NCI-H2171 treated with DMSO at 0.1 percent for 48 hours (cell line): ENCODE measurements around the gene RAI1.

Experiments
- DNase-seq: peaks from one replicate; lab custom pipeline; 2025; lab: John Stamatoyannopoulos, UW

The RAI1 gene

GRCh38 chr17:17786998-17787397 is 105.7 kb downstream of the RAI1 start:
- no peak for DNase-seq

- no peak for DNase-seq
Measured at GRCh38 chr17:17787568-17787967, 106.3 kb downstream of the RAI1 start.

GRCh38 chr17:17788967-17789366 is 107.7 kb downstream of the RAI1 start:
- DNase-seq, result no peak

GRCh38 chr17:17789410-17789809 is 108.2 kb downstream of the RAI1 start:
- no peak for DNase-seq

- peak; percentile 48 for DNase-seq
Measured at GRCh38 chr17:17789828-17790636, 108.8 kb downstream of the RAI1 start.

DNA sequence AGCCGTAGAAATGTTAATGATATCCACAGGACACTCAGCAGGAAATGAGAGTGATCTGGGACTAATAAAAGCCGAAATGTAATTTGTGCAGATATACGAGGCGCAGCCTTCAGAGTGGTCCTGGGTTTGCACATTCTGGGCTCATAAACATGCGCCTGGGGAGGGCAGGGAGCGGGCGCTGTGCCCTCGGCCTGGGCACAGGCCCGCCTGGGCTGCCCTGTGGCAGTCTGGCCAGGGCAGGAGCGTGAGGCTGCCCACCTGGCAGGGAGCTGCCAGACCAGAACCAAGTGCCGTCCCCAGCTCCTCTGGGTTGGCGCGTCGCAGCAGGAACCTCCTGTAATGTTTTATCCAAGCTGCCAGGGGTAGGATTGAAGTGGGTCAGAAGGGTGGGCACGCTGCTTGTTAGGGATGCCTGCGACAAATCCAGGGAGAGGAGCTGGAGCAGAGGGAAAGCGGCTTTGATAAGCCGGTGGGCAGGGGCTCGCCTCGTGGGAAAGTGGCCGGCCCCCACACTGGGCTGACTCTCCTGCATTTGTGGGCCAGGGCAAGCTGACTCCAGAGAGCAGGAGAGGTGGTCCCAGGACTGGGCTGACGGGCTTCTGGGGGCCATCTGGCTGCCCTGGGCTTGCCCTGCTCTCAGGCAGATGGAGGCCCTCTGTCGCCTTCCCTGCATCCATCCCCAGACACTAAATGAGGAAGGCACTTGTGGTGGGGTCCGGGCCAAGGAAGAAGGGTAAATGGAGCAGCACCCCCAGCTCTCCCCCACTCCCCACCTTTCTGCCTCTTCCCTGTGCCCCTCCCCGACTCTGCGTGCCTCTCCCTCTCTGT is 109.6 kb downstream of the RAI1 start:
- DNase-seq, result peak; percentile 10

- peak; percentile 91 for DNase-seq
Measured at GRCh38 chr17:17792037-17792550, 110.8 kb downstream of the RAI1 start.

DNA sequence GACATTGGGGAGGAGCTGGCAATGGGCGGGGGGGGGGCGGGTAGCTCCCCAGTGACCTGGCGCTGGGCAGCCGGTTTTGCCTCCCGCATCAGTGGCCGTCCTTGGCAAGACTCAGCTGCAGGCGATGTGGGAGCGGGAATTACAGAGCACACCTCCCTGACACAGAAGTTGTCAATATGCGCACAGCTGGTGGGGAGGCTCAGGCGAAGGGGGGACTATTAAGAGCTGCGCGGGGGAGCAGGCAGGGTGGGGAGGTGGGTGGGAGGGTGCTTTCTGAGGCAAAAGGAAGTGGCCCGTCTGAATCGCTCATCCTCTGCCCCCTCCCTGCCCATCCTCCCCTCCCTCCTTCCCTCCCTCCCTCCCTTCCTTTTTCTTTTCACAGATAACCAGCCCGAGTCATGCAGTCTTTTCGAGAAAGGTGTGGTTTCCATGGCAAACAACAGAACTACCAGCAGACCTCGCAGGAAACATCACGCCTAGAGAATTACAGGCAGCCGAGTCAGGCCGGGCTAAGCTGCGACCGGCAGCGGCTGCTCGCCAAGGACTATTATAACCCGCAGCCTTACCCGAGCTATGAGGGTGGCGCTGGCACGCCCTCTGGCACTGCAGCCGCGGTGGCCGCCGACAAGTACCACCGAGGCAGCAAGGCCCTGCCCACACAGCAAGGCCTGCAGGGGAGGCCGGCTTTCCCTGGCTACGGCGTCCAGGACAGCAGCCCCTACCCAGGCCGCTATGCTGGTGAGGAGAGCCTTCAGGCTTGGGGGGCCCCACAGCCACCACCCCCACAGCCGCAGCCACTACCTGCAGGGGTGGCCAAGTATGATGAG is 111.5 kb downstream of the RAI1 start:
- peak; percentile 88 for DNase-seq

DNA sequence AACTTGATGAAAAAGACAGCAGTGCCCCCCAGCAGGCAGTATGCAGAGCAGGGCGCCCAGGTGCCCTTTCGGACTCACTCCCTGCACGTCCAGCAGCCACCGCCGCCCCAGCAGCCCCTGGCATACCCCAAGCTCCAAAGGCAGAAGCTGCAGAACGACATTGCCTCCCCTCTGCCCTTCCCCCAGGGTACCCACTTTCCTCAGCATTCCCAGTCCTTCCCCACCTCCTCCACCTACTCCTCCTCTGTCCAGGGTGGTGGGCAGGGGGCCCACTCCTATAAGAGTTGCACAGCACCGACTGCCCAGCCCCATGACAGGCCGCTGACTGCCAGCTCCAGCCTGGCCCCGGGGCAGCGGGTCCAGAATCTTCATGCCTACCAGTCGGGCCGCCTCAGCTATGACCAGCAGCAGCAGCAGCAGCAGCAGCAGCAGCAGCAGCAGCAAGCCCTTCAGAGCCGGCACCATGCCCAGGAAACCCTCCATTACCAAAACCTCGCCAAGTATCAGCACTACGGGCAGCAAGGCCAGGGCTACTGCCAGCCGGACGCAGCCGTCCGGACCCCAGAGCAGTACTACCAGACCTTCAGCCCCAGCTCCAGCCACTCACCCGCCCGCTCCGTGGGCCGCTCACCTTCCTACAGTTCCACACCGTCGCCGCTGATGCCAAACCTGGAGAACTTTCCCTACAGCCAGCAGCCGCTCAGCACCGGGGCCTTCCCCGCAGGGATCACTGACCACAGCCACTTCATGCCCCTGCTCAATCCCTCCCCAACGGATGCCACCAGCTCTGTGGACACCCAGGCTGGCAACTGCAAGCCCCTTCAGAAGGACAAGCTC is 112.3 kb downstream of the RAI1 start:
- DNase-seq, result no peak

DNA sequence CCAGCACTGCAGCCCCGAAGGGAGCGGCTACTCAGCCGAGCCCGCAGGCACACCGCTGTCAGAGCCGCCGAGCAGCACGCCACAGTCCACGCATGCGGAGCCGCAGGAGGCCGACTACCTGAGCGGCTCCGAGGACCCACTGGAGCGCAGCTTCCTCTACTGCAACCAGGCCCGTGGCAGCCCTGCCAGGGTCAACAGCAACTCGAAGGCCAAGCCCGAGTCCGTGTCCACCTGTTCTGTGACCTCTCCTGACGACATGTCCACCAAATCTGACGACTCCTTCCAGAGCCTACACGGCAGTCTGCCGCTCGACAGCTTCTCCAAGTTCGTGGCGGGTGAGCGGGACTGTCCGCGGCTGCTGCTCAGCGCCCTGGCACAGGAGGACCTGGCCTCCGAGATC is 113.1 kb downstream of the RAI1 start:
- no peak for DNase-seq

GRCh38 chr17:17795296-17795695 is 114.0 kb downstream of the RAI1 start:
- no peak for DNase-seq

GRCh38 chr17:17795946-17796786 is 114.9 kb downstream of the RAI1 start:
- no peak for DNase-seq

DNA sequence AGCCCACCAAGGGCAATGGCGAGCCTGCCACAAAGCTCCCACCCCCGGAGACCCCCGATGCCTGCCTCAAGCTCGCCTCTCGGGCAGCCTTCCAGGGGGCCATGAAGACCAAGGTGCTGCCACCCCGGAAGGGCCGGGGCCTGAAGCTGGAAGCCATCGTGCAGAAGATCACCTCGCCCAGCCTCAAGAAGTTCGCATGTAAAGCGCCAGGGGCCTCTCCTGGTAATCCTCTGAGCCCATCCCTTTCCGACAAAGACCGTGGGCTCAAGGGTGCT is 115.5 kb downstream of the RAI1 start:
- no peak for DNase-seq

DNA sequence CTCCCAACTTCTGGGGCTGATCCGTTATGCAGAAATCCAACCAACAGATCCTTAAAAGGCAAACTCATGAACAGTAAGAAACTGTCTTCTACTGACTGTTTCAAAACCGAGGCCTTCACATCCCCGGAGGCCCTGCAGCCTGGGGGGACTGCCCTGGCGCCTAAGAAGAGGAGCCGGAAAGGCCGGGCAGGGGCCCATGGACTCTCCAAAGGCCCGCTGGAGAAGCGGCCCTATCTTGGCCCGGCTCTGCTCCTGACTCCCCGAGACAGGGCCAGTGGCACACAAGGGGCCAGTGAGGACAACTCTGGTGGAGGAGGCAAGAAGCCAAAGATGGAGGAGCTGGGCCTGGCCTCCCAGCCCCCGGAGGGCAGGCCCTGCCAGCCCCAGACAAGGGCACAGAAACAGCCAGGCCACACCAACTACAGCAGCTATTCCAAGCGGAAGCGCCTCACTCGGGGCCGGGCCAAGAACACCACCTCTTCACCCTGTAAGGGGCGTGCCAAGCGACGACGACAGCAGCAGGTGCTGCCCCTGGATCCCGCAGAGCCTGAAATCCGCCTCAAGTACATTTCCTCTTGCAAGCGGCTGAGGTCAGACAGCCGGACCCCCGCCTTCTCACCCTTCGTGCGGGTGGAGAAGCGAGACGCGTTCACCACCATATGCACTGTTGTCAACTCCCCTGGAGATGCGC is 116.0 kb downstream of the RAI1 start:
- DNase-seq, result no peak

GRCh38 chr17:17798010-17798556 is 116.8 kb downstream of the RAI1 start:
- DNase-seq, result no peak

GRCh38 chr17:17798573-17799255 is 117.5 kb downstream of the RAI1 start:
- DNase-seq, result no peak

- DNase-seq, result no peak
Measured at GRCh38 chr17:17800504-17801021, 119.3 kb downstream of the RAI1 start.

- DNase-seq, result no peak
Measured at GRCh38 chr17:17801800-17802481, 120.7 kb downstream of the RAI1 start.
